ENCODE data around the gene HAPLN2. TPM values are rescaled to one million over a fixed set of nuclear protein-coding genes. Genes with fewer than 3 reads are reported as not detected.
A peak's percentile ranks its signal among the peaks of the same experiment; 100 is the strongest.

Gene HAPLN2
- total and polyA plus RNA-seq, 2 of the 8 experiments (the other 6 are each of a cell fraction or from before 2014, with no cell fraction given), result 0.19 to 0.51 TPM

- TF ChIP-seq CHD7 (IDR thresholded peaks at IDR 0.05; ENCODE audit: insufficient replicate concordance, low read length), result no peak
- peak; percentile 70 for TF ChIP-seq EGR1 (IDR thresholded peaks at IDR 0.05; ENCODE audit: borderline replicate concordance, low read depth, low read length)
- TF ChIP-seq RXRA (IDR thresholded peaks at IDR 0.05; ENCODE audit: insufficient read depth, low read depth, low read length), result no peak
- peak; percentile 55 for TF ChIP-seq E2F6 (IDR thresholded peaks at IDR 0.05)
- TF ChIP-seq, protein P1, sequence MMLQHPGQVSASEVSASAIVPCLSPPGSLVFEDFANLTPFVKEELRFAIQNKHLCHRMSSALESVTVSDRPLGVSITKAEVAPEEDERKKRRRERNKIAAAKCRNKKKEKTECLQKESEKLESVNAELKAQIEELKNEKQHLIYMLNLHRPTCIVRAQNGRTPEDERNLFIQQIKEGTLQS (IDR thresholded peaks at IDR 0.05; ENCODE audit: insufficient read depth, low read depth, low read length), result no peak
- peak; percentile 80; the same call in 1 of the 2 replicates for TF ChIP-seq TBP (IDR thresholded peaks at IDR 0.05; ENCODE audit: low read depth, low read length)
Observed at GRCh38 chr1:156601122-156601830, 17.9 kb upstream of the HAPLN2 start, which contains the start of gene GPATCH4 (continued).

Measured in H1 (cell line).